ENCODE measurements around the gene P2RX7.

GRCh38 chr12:121085069-121085468, 47.6 kb upstream of the P2RX7 start:
- no peak for TF ChIP-seq CTCF (IDR thresholded peaks at IDR 0.05)
- no peak for TF ChIP-seq POLR2A (IDR thresholded peaks at IDR 0.05)
